H9 (cell line): ENCODE measurements around the gene ATE1. TPM values are rescaled to one million over a fixed set of nuclear protein-coding genes. Genes with fewer than 3 reads are reported as not detected.

Source experiments
- DNase-seq: peaks from one replicate; pipeline ENCODE4 v3.0.0-alpha.2; 2017
- H2AFZ ChIP-seq: one replicate; pipeline ENCODE4 v1.6.1; 2013; ENCODE audit warnings: mild to moderate bottlenecking, low read length, control low read depth, moderate library complexity
- H2AK5ac ChIP-seq: 2 replicates; pipeline ENCODE4 v1.6.1; 2013; ENCODE audit warnings: low read length, control low read depth, mixed read lengths; ENCODE audit not compliant: insufficient read length
- H2BK120ac ChIP-seq: one replicate; pipeline ENCODE4 v1.6.1; 2013; ENCODE audit warnings: low read depth, mild to moderate bottlenecking, low read length, control low read depth, inconsistent platforms; ENCODE audit not compliant: poor library complexity, severe bottlenecking
- H2BK12ac ChIP-seq: 2 replicates; pipeline ENCODE4 v1.6.1; 2013; ENCODE audit warnings: low read length, control low read depth, mixed read lengths, low read depth; ENCODE audit not compliant: insufficient read length
- H2BK15ac ChIP-seq: 2 replicates; pipeline ENCODE4 v1.6.1; 2013; ENCODE audit warnings: low read depth, low read length, control low read depth
- H2BK20ac ChIP-seq: one replicate; pipeline ENCODE4 v1.6.1; 2013; ENCODE audit warnings: low read depth, mild to moderate bottlenecking, low read length, control low read depth, inconsistent platforms; ENCODE audit not compliant: poor library complexity, severe bottlenecking
- H2BK5ac ChIP-seq: 2 replicates; pipeline ENCODE4 v1.6.1; 2013; ENCODE audit warnings: low read length, control low read depth, mixed read lengths; ENCODE audit not compliant: insufficient read length
- H3K14ac ChIP-seq: 2 replicates; pipeline ENCODE4 v1.6.1; 2013; ENCODE audit warnings: low read length, control low read depth; ENCODE audit not compliant: insufficient read depth
- H3K18ac ChIP-seq: 2 replicates; pipeline ENCODE4 v1.6.1; 2013; ENCODE audit warnings: low read depth, mild to moderate bottlenecking, mixed read lengths, low read length, control low read depth; ENCODE audit not compliant: insufficient read length
- H3K23ac ChIP-seq: 2 replicates; pipeline ENCODE4 v1.6.1; 2013; ENCODE audit warnings: low read length, control low read depth, mixed read lengths, low read depth; ENCODE audit not compliant: insufficient read length
- H3K23me2 ChIP-seq: 2 replicates; pipeline ENCODE4 v1.6.1; 2013; ENCODE audit warnings: low read depth, mild to moderate bottlenecking, mixed read lengths, low read length, control low read depth; ENCODE audit not compliant: insufficient read length, poor library complexity, severe bottlenecking
- H3K27ac ChIP-seq: 2 replicates; pipeline ENCODE4 v1.5.1; 2013; ENCODE audit warnings: low read length, control low read depth, mixed read lengths, low read depth; ENCODE audit not compliant: insufficient read length
- H3K27me3 ChIP-seq: 2 replicates; pipeline ENCODE4 v1.6.1; 2013; ENCODE audit warnings: low read length, control low read depth, inconsistent platforms; ENCODE audit not compliant: insufficient read depth
- H3K4ac ChIP-seq: 2 replicates; pipeline ENCODE4 v1.6.1; 2013; ENCODE audit warnings: low read depth, mild to moderate bottlenecking, control low read depth, inconsistent platforms, low read length, moderate library complexity
- H3K4me1 ChIP-seq: 2 replicates; pipeline ENCODE4 v1.6.1; 2013; ENCODE audit warnings: low read length, control low read depth, inconsistent platforms; ENCODE audit not compliant: insufficient read depth
- H3K4me2 ChIP-seq: 2 replicates; pipeline ENCODE4 v1.6.1; 2013; ENCODE audit warnings: low read length, control low read depth, mixed read lengths; ENCODE audit not compliant: insufficient read length, insufficient read depth
- H3K56ac ChIP-seq: 2 replicates; pipeline ENCODE4 v1.6.1; 2013; ENCODE audit warnings: low read depth, mild to moderate bottlenecking, mixed read lengths, low read length, control low read depth; ENCODE audit not compliant: insufficient read length
- H3K79me1 ChIP-seq: 2 replicates; pipeline ENCODE4 v1.6.1; 2013; ENCODE audit warnings: low read depth, mild to moderate bottlenecking, moderate library complexity, low read length, control low read depth, inconsistent platforms; ENCODE audit not compliant: insufficient read depth, poor library complexity, severe bottlenecking
- H3K79me2 ChIP-seq: 2 replicates; pipeline ENCODE4 v1.6.1; 2013; ENCODE audit warnings: low read length, control low read depth, inconsistent platforms; ENCODE audit not compliant: insufficient read depth
- H3K9ac ChIP-seq: 2 replicates; pipeline ENCODE4 v1.6.1; 2013; ENCODE audit warnings: low read length, control low read depth, mixed read lengths; ENCODE audit not compliant: insufficient read length; ENCODE audit errors: extremely low read depth
- H3K9me3 ChIP-seq: one replicate; pipeline ENCODE4 v1.6.1; 2013; ENCODE audit warnings: low read depth, low read length, inconsistent platforms; ENCODE audit not compliant: control insufficient read depth
- H3T11ph ChIP-seq: one replicate; pipeline ENCODE4 v1.6.1; 2013; ENCODE audit warnings: mild to moderate bottlenecking, low read length, control low read depth, inconsistent platforms
- H4K20me1 ChIP-seq: one replicate; pipeline ENCODE4 v1.6.1; 2013; ENCODE audit not compliant: control insufficient read depth, insufficient read length, insufficient read depth
- H4K5ac ChIP-seq: 2 replicates; pipeline ENCODE4 v1.6.1; 2013; ENCODE audit warnings: low read depth, mild to moderate bottlenecking, mixed read lengths, low read length, control low read depth; ENCODE audit not compliant: insufficient read length
- H4K8ac ChIP-seq: replicated peaks from 2 replicates; pipeline ENCODE4 v1.6.1; 2013; ENCODE audit warnings: low read length, control low read depth, mixed read lengths, low read depth; ENCODE audit not compliant: insufficient read length
- H4K91ac ChIP-seq: 2 replicates; pipeline ENCODE4 v1.6.1; 2013; ENCODE audit warnings: low read depth, mild to moderate bottlenecking, moderate library complexity, mixed read lengths, low read length, control low read depth; ENCODE audit not compliant: insufficient read length
- H3K27ac Mint-ChIP-seq, 3 experiments: 2 replicates in 2 of 3; 3 replicates in 1 of 3; pipeline ENCODE4 v1.8.0; 2020 to 2021; ENCODE audit warnings: mixed read lengths in 3 of 3, mild to moderate bottlenecking in 1 of 3, moderate library complexity in 1 of 3
- H3K27me3 Mint-ChIP-seq: 2 replicates; pipeline ENCODE4 v1.8.0; 2021; ENCODE audit warnings: low read depth, mild to moderate bottlenecking, moderate library complexity, mixed read lengths
- H3K36me3 Mint-ChIP-seq, 3 experiments: 2 replicates in 2 of 3; 3 replicates in 1 of 3; pipeline ENCODE4 v1.8.0; 2020 to 2021; ENCODE audit warnings: low read depth in 3 of 3, mixed read lengths in 3 of 3; ENCODE audit not compliant: insufficient read depth in 1 of 3
- H3K4me1 Mint-ChIP-seq, 2 experiments: 2 replicates each; pipeline ENCODE4 v1.8.0; 2020; ENCODE audit warnings: mixed read lengths in 2 of 2
- H3K4me3 Mint-ChIP-seq, 2 experiments: 2 replicates in 1 of 2; 3 replicates in 1 of 2; pipeline ENCODE4 v1.8.0; 2020 to 2021; ENCODE audit warnings: mild to moderate bottlenecking in 2 of 2, mixed read lengths in 2 of 2, moderate library complexity in 1 of 2
- H3K9me3 Mint-ChIP-seq, 2 experiments: 2 replicates in 1 of 2; 3 replicates in 1 of 2; pipeline ENCODE4 v1.8.0; 2020; ENCODE audit warnings: mild to moderate bottlenecking in 2 of 2, mixed read lengths in 2 of 2, moderate library complexity in 1 of 2
- WGBS: extraction: QIAGEN DNeasy Blood & Tissue Kit; methylation state at CpG from one replicate; pipeline ENCODE4 v1.1.7; 2013; ENCODE audit warnings: missing lambda C conversion rate, low lambda C conversion rate, mixed read lengths; ENCODE audit not compliant: insufficient read length; ENCODE audit errors: extremely low coverage; 5-methylcytosine and 5-hydroxymethylcytosine counted together
- total RNA-seq: library from RNA; stranded (reverse); gene quantifications from 2 replicates; pipeline ENCODE4 v1.2.1, GENCODE V29; 2021
- TF ChIP-seq, protein P1 (sequence below): fragments of 200-600 bp; sonication (generic); conservative IDR thresholded peaks from 3 replicates; pipeline ENCODE4 v1.8.0; 2021; ENCODE audit warnings: antibody characterized with exemption, mild to moderate bottlenecking

The ATE1 gene
- total RNA-seq, 1 experiment from 2014 or later = 29.0 TPM

GRCh38 chr10:121835376-121835775 is 92.5 kb downstream of the ATE1 start:
- H3K23me2 ChIP-seq = no peaks in the 10 kb centered on the region
- H3K27ac ChIP-seq = no peak overlapping the region
- no peak overlapping the region for H2BK5ac ChIP-seq
- Mint-ChIP-seq H3K9me3 (no peaks in the 10 kb centered on the region), H3K36me3 (peaks cover under 1 to 10% (median 8%) of the 10 kb centered on the region in 3 experiments; a peak in 4 of 7 replicates), H3K27ac (no peak overlapping the region), H3K27me3 (no peaks in the 10 kb centered on the region), H3K4me3 (no peak overlapping the region), H3K4me1 (no peaks in the 10 kb centered on the region)
- H3K9me3 ChIP-seq = no peaks in the 10 kb centered on the region
- H4K5ac ChIP-seq = no peak overlapping the region
- H3K56ac ChIP-seq = no peak overlapping the region
- no peak overlapping the region for H3K23ac ChIP-seq
- H3K14ac ChIP-seq = no peak overlapping the region
- no peak overlapping the region for H4K91ac ChIP-seq
- H3T11ph ChIP-seq = no peak overlapping the region
- TF ChIP-seq, protein P1, sequence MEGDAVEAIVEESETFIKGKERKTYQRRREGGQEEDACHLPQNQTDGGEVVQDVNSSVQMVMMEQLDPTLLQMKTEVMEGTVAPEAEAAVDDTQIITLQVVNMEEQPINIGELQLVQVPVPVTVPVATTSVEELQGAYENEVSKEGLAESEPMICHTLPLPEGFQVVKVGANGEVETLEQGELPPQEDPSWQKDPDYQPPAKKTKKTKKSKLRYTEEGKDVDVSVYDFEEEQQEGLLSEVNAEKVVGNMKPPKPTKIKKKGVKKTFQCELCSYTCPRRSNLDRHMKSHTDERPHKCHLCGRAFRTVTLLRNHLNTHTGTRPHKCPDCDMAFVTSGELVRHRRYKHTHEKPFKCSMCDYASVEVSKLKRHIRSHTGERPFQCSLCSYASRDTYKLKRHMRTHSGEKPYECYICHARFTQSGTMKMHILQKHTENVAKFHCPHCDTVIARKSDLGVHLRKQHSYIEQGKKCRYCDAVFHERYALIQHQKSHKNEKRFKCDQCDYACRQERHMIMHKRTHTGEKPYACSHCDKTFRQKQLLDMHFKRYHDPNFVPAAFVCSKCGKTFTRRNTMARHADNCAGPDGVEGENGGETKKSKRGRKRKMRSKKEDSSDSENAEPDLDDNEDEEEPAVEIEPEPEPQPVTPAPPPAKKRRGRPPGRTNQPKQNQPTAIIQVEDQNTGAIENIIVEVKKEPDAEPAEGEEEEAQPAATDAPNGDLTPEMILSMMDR = no peak
- H3K4ac ChIP-seq = no peak overlapping the region
- no peaks in the 10 kb centered on the region for H3K79me1 ChIP-seq
- H4K20me1 ChIP-seq = no peaks in the 10 kb centered on the region
- H3K4me1 ChIP-seq = no peaks in the 10 kb centered on the region
- H3K4me2 ChIP-seq = no peak overlapping the region
- no peak overlapping the region for H2BK15ac ChIP-seq
- H2BK12ac ChIP-seq = no peak overlapping the region
- no peak overlapping the region for H3K9ac ChIP-seq
- no peaks in the 10 kb centered on the region for H3K79me2 ChIP-seq
- H2AK5ac ChIP-seq = no peak overlapping the region
- DNase-seq = no peak
- no peak overlapping the region for H4K8ac ChIP-seq
- H3K27me3 ChIP-seq = no peaks in the 10 kb centered on the region
- H3K18ac ChIP-seq = no peak overlapping the region
- no peak overlapping the region for H2BK120ac ChIP-seq
- WGBS = no CpG with 5 or more reads among the region's 2 CpGs
- no peak overlapping the region for H2AFZ ChIP-seq
- H2BK20ac ChIP-seq = no peak overlapping the region
